Caco-2 (cell line): ENCODE results near the gene MEX3C. TPM values are rescaled to one million over a fixed set of nuclear protein-coding genes. Genes with fewer than 3 reads are reported as not detected.

ENCODE experiments used
- BruUV-seq: library from RNA; stranded (reverse); fragments of 400-500 nt; replicated peaks from 2 replicates; lab custom pipeline; 2021; lab: Mats Ljungman, UMichigan
- CTCF ChIA-PET: fragments of 300-600 bp; sonication (Branson Sonifier 250); formaldehyde crosslinking; loops from one replicate; lab custom pipeline; 2022; ENCODE audit warnings: antibody characterized with exemption; lab: Charles Lee
- POLR2A ChIA-PET: fragments of 300-600 bp; sonication (Branson Sonifier 250); formaldehyde crosslinking; loops from one replicate; lab custom pipeline; 2022; ENCODE audit warnings: antibody characterized with exemption; lab: Charles Lee
- DNase-seq, 2 experiments: peaks; one replicate each; pipeline versions ENCODE4 v3.0.0 to v3.0.0-alpha.2; 2020 to 2022
- H3K27me3 ChIP-seq: replicated peaks from 2 replicates; pipeline ENCODE4 v1.6.0; 2011; ENCODE audit warnings: low read length; ENCODE audit not compliant: control insufficient read depth, insufficient read depth
- H3K36me3 ChIP-seq: 2 replicates; pipeline ENCODE4 v1.5.1; 2011; ENCODE audit warnings: low read length; ENCODE audit not compliant: control insufficient read depth, insufficient read depth
- H3K4me1 ChIP-seq: fragments of 250-450 bp; sonication (Bioruptor Pico); 2 replicates; pipeline ENCODE4 v1.5.1; 2020; ENCODE audit warnings: mild to moderate bottlenecking
- H3K4me3 ChIP-seq: 2 replicates; pipeline ENCODE4 v1.5.1; 2011; ENCODE audit warnings: low read depth, mild to moderate bottlenecking, control low read depth, low read length
- H3K9me3 ChIP-seq: fragments of 250-450 bp; sonication (Bioruptor Pico); 2 replicates; pipeline ENCODE4 v1.5.1; 2020; ENCODE audit warnings: mild to moderate bottlenecking, moderate library complexity
- H3K27ac Mint-ChIP-seq: one replicate; pipeline ENCODE4 v1.8.0; 2022; ENCODE audit warnings: mixed read lengths; ENCODE audit not compliant: unreplicated experiment
- H3K27me3 Mint-ChIP-seq: one replicate; pipeline ENCODE4 v1.8.0; 2022; ENCODE audit warnings: mixed read lengths; ENCODE audit not compliant: insufficient read depth, unreplicated experiment
- H3K36me3 Mint-ChIP-seq: one replicate; pipeline ENCODE4 v1.8.0; 2022; ENCODE audit warnings: mild to moderate bottlenecking, mixed read lengths; ENCODE audit not compliant: insufficient read depth, unreplicated experiment
- H3K4me1 Mint-ChIP-seq: one replicate; pipeline ENCODE4 v1.8.0; 2022; ENCODE audit warnings: low read depth, mixed read lengths; ENCODE audit not compliant: unreplicated experiment
- H3K4me3 Mint-ChIP-seq: one replicate; pipeline ENCODE4 v1.8.0; 2022; ENCODE audit warnings: mild to moderate bottlenecking, moderate library complexity, mixed read lengths; ENCODE audit not compliant: unreplicated experiment
- H3K9me3 Mint-ChIP-seq: one replicate; pipeline ENCODE4 v1.8.0; 2022; ENCODE audit warnings: mixed read lengths; ENCODE audit not compliant: unreplicated experiment
- CTCF ChIP-seq, 2 experiments: fragments of 200-600 bp in 1 of 2; IDR thresholded peaks; 1 replicate in 1 of 2; 2 replicates in 1 of 2; pipeline versions ENCODE4 v1.5.1 to v1.8.0; 2011 to 2022; ENCODE audit warnings: antibody characterized with exemption in 1 of 2, control low read depth in 1 of 2, inconsistent platforms in 1 of 2, low read depth in 1 of 2, low read length in 1 of 2, mild to moderate bottlenecking in 1 of 2, moderate library complexity in 1 of 2; ENCODE audit not compliant: insufficient read depth in 1 of 2, severe bottlenecking in 1 of 2, unreplicated experiment in 1 of 2
- intact Hi-C: fragments of 100-400 bp; cut with micrococcal nuclease; formaldehyde crosslinking; loops from one replicate; pipeline ENCODE4 v1.10.0; 2022; ENCODE audit not compliant: unreplicated experiment
- total RNA-seq: library from RNA; stranded (reverse); gene quantifications from 2 replicates; pipeline ENCODE4 v1.2.3, GENCODE V29; 2022

MEX3C gene
- total RNA-seq, 1 experiment from 2014 or later = 47.0 TPM

- DNase-seq = no peak
- ChIA-PET POLR2A (no interaction called here), CTCF (no interaction called here)
- peaks cover 8% of the 10 kb centered on the region for H3K36me3 Mint-ChIP-seq
- BruUV-seq = no TSS peak
- H3K4me3 ChIP-seq = no peak overlapping the region
- no peaks in the 10 kb centered on the region for H3K9me3 Mint-ChIP-seq
- intact Hi-C loops = no loop called here
- no peaks in the 10 kb centered on the region for H3K36me3 ChIP-seq
- H3K27me3 Mint-ChIP-seq = no peaks in the 10 kb centered on the region
- H3K4me1 ChIP-seq = peaks cover 14% of the 10 kb centered on the region
- H3K9me3 ChIP-seq = no peaks in the 10 kb centered on the region
- no peak overlapping the region for H3K27ac Mint-ChIP-seq
- no peak overlapping the region for H3K4me3 Mint-ChIP-seq
- no peaks in the 10 kb centered on the region for H3K27me3 ChIP-seq
- no peak for TF ChIP-seq CTCF (IDR thresholded peaks at IDR 0.05; ENCODE audit: insufficient read depth in 1 of 2, low read depth in 1 of 2, low read length in 1 of 2, severe bottlenecking in 1 of 2, unreplicated experiment in 1 of 2)
- H3K4me1 Mint-ChIP-seq = peaks cover 9% of the 10 kb centered on the region
Measured at GRCh38 chr18:51185075-51185474, 12.4 kb downstream of the MEX3C start.

DNA sequence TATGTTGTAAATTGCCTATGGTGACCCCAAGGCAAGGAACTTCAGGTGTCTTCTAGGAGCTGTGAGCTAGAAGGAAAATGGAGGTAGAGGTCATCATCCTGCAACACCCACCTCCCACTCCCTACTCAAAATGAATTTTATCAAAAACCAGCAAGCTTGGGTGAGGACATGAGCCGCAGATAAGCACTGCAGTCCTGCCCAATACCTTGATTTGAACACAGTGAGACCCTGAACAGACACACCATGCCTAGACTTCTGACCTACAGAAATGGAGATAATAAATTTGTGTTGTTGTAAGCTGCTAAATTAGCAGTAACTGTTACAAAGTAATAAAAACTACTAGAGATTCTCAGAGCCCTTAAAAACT lies 13.4 kb downstream of the MEX3C start:
- POLR2A ChIA-PET = no interaction called here
- Mint-ChIP-seq H3K4me3 (no peak overlapping the region), H3K27ac (no peak overlapping the region), H3K36me3 (peaks cover 8% of the 10 kb centered on the region), H3K9me3 (no peaks in the 10 kb centered on the region), H3K4me1 (peaks cover 14% of the 10 kb centered on the region), H3K27me3 (no peaks in the 10 kb centered on the region)
- no peaks in the 10 kb centered on the region for H3K36me3 ChIP-seq
- H3K27me3 ChIP-seq = no peaks in the 10 kb centered on the region
- CTCF ChIA-PET = no interaction called here
- no peak overlapping the region for H3K4me3 ChIP-seq
- peaks cover 14% of the 10 kb centered on the region for H3K4me1 ChIP-seq
- DNase-seq = no peak
- BruUV-seq = no TSS peak
- intact Hi-C loops = no loop called here
- TF ChIP-seq CTCF (IDR thresholded peaks at IDR 0.05; ENCODE audit: insufficient read depth in 1 of 2, low read depth in 1 of 2, low read length in 1 of 2, severe bottlenecking in 1 of 2, unreplicated experiment in 1 of 2) = no peak
- no peaks in the 10 kb centered on the region for H3K9me3 ChIP-seq

- Histone ChIP-seq H3K27me3 (no peaks in the 10 kb centered on the region), H3K4me3 (no peak overlapping the region), H3K4me1 (peaks cover 14% of the 10 kb centered on the region), H3K9me3 (no peaks in the 10 kb centered on the region), H3K36me3 (no peaks in the 10 kb centered on the region)
- no peak for TF ChIP-seq CTCF (IDR thresholded peaks at IDR 0.05; ENCODE audit: insufficient read depth in 1 of 2, low read depth in 1 of 2, low read length in 1 of 2, severe bottlenecking in 1 of 2, unreplicated experiment in 1 of 2)
- Mint-ChIP-seq H3K27me3 (no peaks in the 10 kb centered on the region), H3K9me3 (no peaks in the 10 kb centered on the region), H3K4me3 (no peak overlapping the region), H3K27ac (no peak overlapping the region), H3K4me1 (peaks cover 14% of the 10 kb centered on the region), H3K36me3 (peaks cover 8% of the 10 kb centered on the region)
- POLR2A ChIA-PET = no interaction called here
- peak in 1 of 2 experiments; percentile 3 for DNase-seq
- intact Hi-C loops = no loop called here
- CTCF ChIA-PET = no interaction called here
- no TSS peak for BruUV-seq
Measured at GRCh38 chr18:51183372-51184090, 13.9 kb downstream of the MEX3C start.
